Panc1 (cell line): ENCODE measurements around the gene RASA4B.

ENCODE experiments used
- POLR2AphosphoS5 ChIP-seq: IDR thresholded peaks from 2 replicates; pipeline ENCODE4 v1.6.1; 2012; ENCODE audit warnings: mild to moderate bottlenecking, low read depth, low read length, moderate library complexity
- SIN3A ChIP-seq: IDR thresholded peaks from 2 replicates; pipeline ENCODE4 v1.6.1; 2012; ENCODE audit warnings: low read depth, mild to moderate bottlenecking, low read length, moderate library complexity, borderline replicate concordance; ENCODE audit not compliant: insufficient read depth
- TCF7L2 ChIP-seq: IDR thresholded peaks from 2 replicates; pipeline ENCODE4 v1.6.1; 2011; ENCODE audit warnings: mild to moderate bottlenecking, low read depth, low read length, inconsistent platforms
- TF ChIP-seq, protein P1 (sequence below): fragments of 450-650 bp; IDR thresholded peaks from 2 replicates; pipeline ENCODE4 v1.5.1; 2017; ENCODE audit warnings: mild to moderate bottlenecking
- TF ChIP-seq, protein P2 (sequence below), 2 experiments: IDR thresholded peaks; 2 replicates each; pipeline ENCODE4 v1.6.1; 2011 to 2012; ENCODE audit warnings: low read depth in 2 of 2, control low read depth in 1 of 2, low read length in 1 of 2, mild to moderate bottlenecking in 1 of 2, moderate library complexity in 1 of 2; ENCODE audit not compliant: insufficient read depth in 1 of 2

DNA sequence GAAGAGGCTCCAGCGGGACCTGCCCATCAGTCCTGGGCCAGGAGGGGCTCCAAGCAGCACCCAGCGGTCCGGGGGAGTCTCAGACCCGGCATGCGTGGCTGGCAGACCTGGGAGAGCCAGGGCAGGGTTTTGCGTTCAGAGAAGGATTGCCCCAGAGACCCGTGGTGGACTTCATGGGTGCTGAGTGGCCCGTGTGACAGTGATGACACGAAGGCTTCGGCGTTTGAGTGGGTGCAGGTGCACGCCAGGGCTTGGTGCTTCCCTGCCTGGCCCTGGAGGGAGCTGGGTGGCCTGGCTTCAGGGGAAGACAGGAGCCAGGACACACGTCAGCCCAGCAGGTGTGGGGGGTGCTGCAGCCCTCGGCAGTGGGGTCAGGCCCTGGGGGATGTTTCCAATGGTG is 70.3 kb downstream of the RASA4B start:
- TF ChIP-seq, protein P1, sequence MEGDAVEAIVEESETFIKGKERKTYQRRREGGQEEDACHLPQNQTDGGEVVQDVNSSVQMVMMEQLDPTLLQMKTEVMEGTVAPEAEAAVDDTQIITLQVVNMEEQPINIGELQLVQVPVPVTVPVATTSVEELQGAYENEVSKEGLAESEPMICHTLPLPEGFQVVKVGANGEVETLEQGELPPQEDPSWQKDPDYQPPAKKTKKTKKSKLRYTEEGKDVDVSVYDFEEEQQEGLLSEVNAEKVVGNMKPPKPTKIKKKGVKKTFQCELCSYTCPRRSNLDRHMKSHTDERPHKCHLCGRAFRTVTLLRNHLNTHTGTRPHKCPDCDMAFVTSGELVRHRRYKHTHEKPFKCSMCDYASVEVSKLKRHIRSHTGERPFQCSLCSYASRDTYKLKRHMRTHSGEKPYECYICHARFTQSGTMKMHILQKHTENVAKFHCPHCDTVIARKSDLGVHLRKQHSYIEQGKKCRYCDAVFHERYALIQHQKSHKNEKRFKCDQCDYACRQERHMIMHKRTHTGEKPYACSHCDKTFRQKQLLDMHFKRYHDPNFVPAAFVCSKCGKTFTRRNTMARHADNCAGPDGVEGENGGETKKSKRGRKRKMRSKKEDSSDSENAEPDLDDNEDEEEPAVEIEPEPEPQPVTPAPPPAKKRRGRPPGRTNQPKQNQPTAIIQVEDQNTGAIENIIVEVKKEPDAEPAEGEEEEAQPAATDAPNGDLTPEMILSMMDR, result no peak
- TF ChIP-seq POLR2AphosphoS5 (no peak), SIN3A (no peak), TCF7L2 (no peak)
- TF ChIP-seq, protein P2, sequence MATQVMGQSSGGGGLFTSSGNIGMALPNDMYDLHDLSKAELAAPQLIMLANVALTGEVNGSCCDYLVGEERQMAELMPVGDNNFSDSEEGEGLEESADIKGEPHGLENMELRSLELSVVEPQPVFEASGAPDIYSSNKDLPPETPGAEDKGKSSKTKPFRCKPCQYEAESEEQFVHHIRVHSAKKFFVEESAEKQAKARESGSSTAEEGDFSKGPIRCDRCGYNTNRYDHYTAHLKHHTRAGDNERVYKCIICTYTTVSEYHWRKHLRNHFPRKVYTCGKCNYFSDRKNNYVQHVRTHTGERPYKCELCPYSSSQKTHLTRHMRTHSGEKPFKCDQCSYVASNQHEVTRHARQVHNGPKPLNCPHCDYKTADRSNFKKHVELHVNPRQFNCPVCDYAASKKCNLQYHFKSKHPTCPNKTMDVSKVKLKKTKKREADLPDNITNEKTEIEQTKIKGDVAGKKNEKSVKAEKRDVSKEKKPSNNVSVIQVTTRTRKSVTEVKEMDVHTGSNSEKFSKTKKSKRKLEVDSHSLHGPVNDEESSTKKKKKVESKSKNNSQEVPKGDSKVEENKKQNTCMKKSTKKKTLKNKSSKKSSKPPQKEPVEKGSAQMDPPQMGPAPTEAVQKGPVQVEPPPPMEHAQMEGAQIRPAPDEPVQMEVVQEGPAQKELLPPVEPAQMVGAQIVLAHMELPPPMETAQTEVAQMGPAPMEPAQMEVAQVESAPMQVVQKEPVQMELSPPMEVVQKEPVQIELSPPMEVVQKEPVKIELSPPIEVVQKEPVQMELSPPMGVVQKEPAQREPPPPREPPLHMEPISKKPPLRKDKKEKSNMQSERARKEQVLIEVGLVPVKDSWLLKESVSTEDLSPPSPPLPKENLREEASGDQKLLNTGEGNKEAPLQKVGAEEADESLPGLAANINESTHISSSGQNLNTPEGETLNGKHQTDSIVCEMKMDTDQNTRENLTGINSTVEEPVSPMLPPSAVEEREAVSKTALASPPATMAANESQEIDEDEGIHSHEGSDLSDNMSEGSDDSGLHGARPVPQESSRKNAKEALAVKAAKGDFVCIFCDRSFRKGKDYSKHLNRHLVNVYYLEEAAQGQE (IDR thresholded peaks at IDR 0.05; ENCODE audit: insufficient read depth in 1 of 2, low read depth in 2 of 2, low read length in 1 of 2), result no peak
